Gastroesophageal sphincter (tissue), 3 donors: Measurements from ENCODE around the gene NUP50.

Source experiments
- EP300 ChIP-seq: sonication (generic); formaldehyde crosslinking; IDR thresholded peaks from one replicate; pipeline ENCODE4 v1.6.1; 2017; ENCODE audit warnings: antibody characterized with exemption, mild to moderate bottlenecking
- POLR2A ChIP-seq, 2 donors: fragments of 450-650 bp; IDR thresholded peaks; one replicate each; pipeline ENCODE4 v1.6.1; 2017; ENCODE audit warnings: antibody characterized with exemption in 2 of 2, mild to moderate bottlenecking in 2 of 2, moderate library complexity in 1 of 2
- POLR2AphosphoS5 ChIP-seq: sonication (generic); formaldehyde crosslinking; IDR thresholded peaks from one replicate; pipeline ENCODE4 v1.6.1; 2017; ENCODE audit warnings: antibody characterized with exemption
- TF ChIP-seq, protein P1 (sequence below), 4 experiments: fragments of 200-600 bp in 2 of 4; fragments of 450-650 bp in 2 of 4; sonication (generic) in 1 of 4; IDR thresholded peaks; one replicate each; pipeline ENCODE4 v1.5.1; 2017 to 2019; ENCODE audit warnings: antibody characterized with exemption in 4 of 4, mild to moderate bottlenecking in 2 of 4, moderate library complexity in 2 of 4

DNA sequence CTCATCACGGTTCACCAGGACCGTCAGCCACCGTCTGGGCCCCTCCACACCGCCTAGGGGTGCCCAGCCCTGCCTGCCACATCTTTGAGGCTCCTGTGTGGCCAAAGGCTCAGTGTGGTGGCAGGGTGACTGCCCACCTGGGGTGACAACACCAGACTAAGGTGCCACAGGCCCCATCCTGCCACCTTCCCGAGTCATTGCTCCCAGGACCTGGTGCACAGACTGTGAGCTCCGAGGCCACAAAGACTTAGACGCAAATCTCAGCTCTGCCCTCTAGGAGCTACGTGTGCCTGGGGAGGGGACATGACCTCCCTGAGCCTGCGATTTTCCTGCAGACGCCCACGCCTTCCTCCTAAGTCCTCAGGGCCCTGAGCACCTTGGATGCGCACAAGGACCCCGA is 40.5 kb downstream of the NUP50 start:
- TF ChIP-seq, protein P1, sequence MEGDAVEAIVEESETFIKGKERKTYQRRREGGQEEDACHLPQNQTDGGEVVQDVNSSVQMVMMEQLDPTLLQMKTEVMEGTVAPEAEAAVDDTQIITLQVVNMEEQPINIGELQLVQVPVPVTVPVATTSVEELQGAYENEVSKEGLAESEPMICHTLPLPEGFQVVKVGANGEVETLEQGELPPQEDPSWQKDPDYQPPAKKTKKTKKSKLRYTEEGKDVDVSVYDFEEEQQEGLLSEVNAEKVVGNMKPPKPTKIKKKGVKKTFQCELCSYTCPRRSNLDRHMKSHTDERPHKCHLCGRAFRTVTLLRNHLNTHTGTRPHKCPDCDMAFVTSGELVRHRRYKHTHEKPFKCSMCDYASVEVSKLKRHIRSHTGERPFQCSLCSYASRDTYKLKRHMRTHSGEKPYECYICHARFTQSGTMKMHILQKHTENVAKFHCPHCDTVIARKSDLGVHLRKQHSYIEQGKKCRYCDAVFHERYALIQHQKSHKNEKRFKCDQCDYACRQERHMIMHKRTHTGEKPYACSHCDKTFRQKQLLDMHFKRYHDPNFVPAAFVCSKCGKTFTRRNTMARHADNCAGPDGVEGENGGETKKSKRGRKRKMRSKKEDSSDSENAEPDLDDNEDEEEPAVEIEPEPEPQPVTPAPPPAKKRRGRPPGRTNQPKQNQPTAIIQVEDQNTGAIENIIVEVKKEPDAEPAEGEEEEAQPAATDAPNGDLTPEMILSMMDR (IDR thresholded peaks at IDR 0.05): no peak
- TF ChIP-seq POLR2A (IDR thresholded peaks at IDR 0.05): no peak
- TF ChIP-seq EP300: no peak
- TF ChIP-seq POLR2AphosphoS5: no peak
